GM10847 (cell line): ENCODE measurements around the gene TMEM209.

Source experiments
- POLR2A ChIP-seq: IDR thresholded peaks from 2 replicates; pipeline ENCODE4 v1.6.1; 2011; ENCODE audit not compliant: insufficient read length; ENCODE audit errors: extremely low read depth

Gene TMEM209

GRCh38 chr7:130118294-130118693, 86.9 kb downstream of the TMEM209 start:
- TF ChIP-seq POLR2A = no peak

- TF ChIP-seq POLR2A = no peak
Measured at GRCh38 chr7:130114776-130115175, 90.4 kb downstream of the TMEM209 start.
